Karpas-422 (cell line): ENCODE data around the gene LYZL4. TPM values are rescaled to one million over a fixed set of nuclear protein-coding genes. Genes with fewer than 3 reads are reported as not detected.

Source experiments
- DNase-seq: peaks from one replicate; pipeline ENCODE4 v3.0.0-alpha.2; 2015
- H2AFZ ChIP-seq: fragments of 200-600 bp; sonication (generic); 2 replicates; pipeline ENCODE4 v1.6.1; 2014; ENCODE audit warnings: antibody characterized with exemption, low read length, mixed read lengths
- H3K27ac ChIP-seq: fragments of 200-600 bp; sonication (generic); 2 replicates; pipeline ENCODE4 v1.5.1; 2014; ENCODE audit warnings: mild to moderate bottlenecking, low read length, moderate library complexity
- H3K27me3 ChIP-seq: fragments of 200-600 bp; sonication (generic); 2 replicates; pipeline ENCODE4 v1.6.1; 2014; ENCODE audit warnings: low read length, mixed read lengths
- H3K36me3 ChIP-seq: fragments of 200-600 bp; sonication (generic); 2 replicates; pipeline ENCODE4 v1.6.1; 2014; ENCODE audit warnings: low read length, mixed read lengths; ENCODE audit not compliant: insufficient read depth
- H3K4me1 ChIP-seq: fragments of 200-600 bp; sonication (generic); 2 replicates; pipeline ENCODE4 v1.6.1; 2014; ENCODE audit warnings: mild to moderate bottlenecking, low read length, mixed read lengths
- H3K4me2 ChIP-seq: fragments of 200-600 bp; sonication (generic); 2 replicates; pipeline ENCODE4 v1.6.1; 2014; ENCODE audit warnings: low read length, low read depth, mild to moderate bottlenecking; ENCODE audit not compliant: poor library complexity, severe bottlenecking
- H3K4me3 ChIP-seq: fragments of 200-600 bp; sonication (generic); 2 replicates; pipeline ENCODE4 v1.5.1; 2014; ENCODE audit warnings: mild to moderate bottlenecking, antibody characterized with exemption, low read length, mixed read lengths
- H3K79me2 ChIP-seq: fragments of 200-600 bp; sonication (generic); 2 replicates; pipeline ENCODE4 v1.6.1; 2014; ENCODE audit warnings: mild to moderate bottlenecking, low read length, mixed read lengths
- H3K9ac ChIP-seq: fragments of 200-600 bp; sonication (generic); 2 replicates; pipeline ENCODE4 v1.6.0; 2014; ENCODE audit warnings: low read length
- H3K9me2 ChIP-seq: fragments of 200-600 bp; sonication (generic), shearing (Covaris generic); replicated peaks from 2 replicates; pipeline ENCODE4 v1.6.0; 2014; ENCODE audit warnings: mild to moderate bottlenecking, low read length, moderate library complexity; ENCODE audit not compliant: insufficient read depth
- H3K9me3 ChIP-seq: fragments of 300-700, 200-600 bp; sonication (generic); 2 replicates; pipeline ENCODE4 v1.6.1; 2014; ENCODE audit warnings: low read length, mixed read lengths
- H4K20me1 ChIP-seq: fragments of 200-600 bp; sonication (generic); 2 replicates; pipeline ENCODE4 v1.6.1; 2014; ENCODE audit warnings: mild to moderate bottlenecking, antibody characterized with exemption, low read length, low read depth; ENCODE audit not compliant: insufficient read depth
- total RNA-seq: library from RNA; depleted of rRNA; stranded (reverse); fragments of >200 nt; shearing (Covaris generic); gene quantifications from 2 replicates; pipeline ENCODE4 v1.2.3, GENCODE V29; 2014; ENCODE audit warnings: low replicate concordance

Gene LYZL4
- total RNA-seq, 1 experiment from 2014 or later: not detected

GRCh38 chr3:42438193-42438592 lies 27.8 kb upstream of the LYZL4 start:
- DNase-seq: peak; percentile 71
- no peaks in the 10 kb centered on the region for H3K27me3 ChIP-seq
- peaks cover 3% of the 10 kb centered on the region for H3K9me3 ChIP-seq
- no peak overlapping the region for H3K4me3 ChIP-seq
- no peak overlapping the region for H2AFZ ChIP-seq
- no peaks in the 10 kb centered on the region for H3K9me2 ChIP-seq
- H3K27ac ChIP-seq: no peak overlapping the region
- H3K4me2 ChIP-seq: no peak overlapping the region
- H3K9ac ChIP-seq: no peak overlapping the region
- H4K20me1 ChIP-seq: no peaks in the 10 kb centered on the region
- H3K79me2 ChIP-seq: no peaks in the 10 kb centered on the region
- H3K36me3 ChIP-seq: no peaks in the 10 kb centered on the region
- H3K4me1 ChIP-seq: peaks cover 8% of the 10 kb centered on the region

DNA sequence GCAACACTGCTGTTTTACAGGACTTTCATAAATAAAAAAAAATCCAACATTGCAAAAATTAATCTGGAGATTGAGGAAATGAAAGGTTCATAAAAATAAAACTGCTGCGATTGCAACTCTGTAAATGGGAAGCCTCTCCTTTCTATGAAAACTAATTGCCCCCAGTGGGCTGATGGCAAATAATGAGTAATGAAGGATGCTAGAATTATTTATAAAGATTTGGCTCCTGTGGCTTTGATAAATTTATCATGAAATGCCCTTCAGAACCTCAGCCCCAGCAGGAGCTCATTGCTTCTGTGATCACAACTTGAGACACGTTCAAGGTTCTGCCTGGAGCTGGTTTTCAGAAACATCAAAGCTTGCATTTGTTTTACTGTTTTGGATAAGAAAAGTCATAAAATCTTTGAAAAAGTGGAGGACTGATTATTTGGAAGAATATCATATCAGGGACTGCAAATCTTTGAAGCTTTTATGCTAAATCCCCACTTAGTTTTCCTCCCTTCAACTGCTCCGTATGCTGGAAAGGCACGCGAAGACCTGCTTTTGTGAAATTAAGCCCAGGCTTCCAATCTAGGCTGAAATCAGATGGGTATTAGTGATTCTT lies 24.5 kb upstream of the LYZL4 start:
- no peak overlapping the region for H3K9ac ChIP-seq
- peaks cover 11% of the 10 kb centered on the region for H3K9me3 ChIP-seq
- H3K4me3 ChIP-seq: no peak overlapping the region
- no peak overlapping the region for H3K27ac ChIP-seq
- H4K20me1 ChIP-seq: no peaks in the 10 kb centered on the region
- no peak overlapping the region for H3K4me2 ChIP-seq
- H2AFZ ChIP-seq: no peak overlapping the region
- no peaks in the 10 kb centered on the region for H3K9me2 ChIP-seq
- H3K36me3 ChIP-seq: no peaks in the 10 kb centered on the region
- peaks cover 8% of the 10 kb centered on the region for H3K4me1 ChIP-seq
- H3K79me2 ChIP-seq: no peaks in the 10 kb centered on the region
- DNase-seq: no peak
- no peaks in the 10 kb centered on the region for H3K27me3 ChIP-seq

- Histone ChIP-seq H3K9me3 (peaks cover 11% of the 10 kb centered on the region), H3K4me2 (no peak overlapping the region), H4K20me1 (no peaks in the 10 kb centered on the region), H2AFZ (no peak overlapping the region), H3K79me2 (no peaks in the 10 kb centered on the region), H3K9me2 (no peaks in the 10 kb centered on the region), H3K4me1 (no peaks in the 10 kb centered on the region), H3K27ac (no peak overlapping the region), H3K4me3 (no peak overlapping the region), H3K9ac (no peak overlapping the region), H3K36me3 (no peaks in the 10 kb centered on the region), H3K27me3 (no peaks in the 10 kb centered on the region)
- DNase-seq: no peak
These were observed 22.1 kb upstream of the LYZL4 start for GRCh38 chr3:42432485-42432884.

- Histone ChIP-seq H3K27me3 (no peaks in the 10 kb centered on the region), H3K9ac (no peak overlapping the region), H3K36me3 (no peaks in the 10 kb centered on the region), H3K4me2 (no peak overlapping the region), H3K4me1 (no peaks in the 10 kb centered on the region), H3K4me3 (no peak overlapping the region), H3K9me3 (peaks cover 11% of the 10 kb centered on the region), H4K20me1 (no peaks in the 10 kb centered on the region), H2AFZ (no peak overlapping the region), H3K27ac (no peak overlapping the region), H3K9me2 (no peaks in the 10 kb centered on the region), H3K79me2 (no peaks in the 10 kb centered on the region)
- DNase-seq: no peak
These were observed 20.5 kb upstream of the LYZL4 start for GRCh38 chr3:42430781-42431532.

DNA sequence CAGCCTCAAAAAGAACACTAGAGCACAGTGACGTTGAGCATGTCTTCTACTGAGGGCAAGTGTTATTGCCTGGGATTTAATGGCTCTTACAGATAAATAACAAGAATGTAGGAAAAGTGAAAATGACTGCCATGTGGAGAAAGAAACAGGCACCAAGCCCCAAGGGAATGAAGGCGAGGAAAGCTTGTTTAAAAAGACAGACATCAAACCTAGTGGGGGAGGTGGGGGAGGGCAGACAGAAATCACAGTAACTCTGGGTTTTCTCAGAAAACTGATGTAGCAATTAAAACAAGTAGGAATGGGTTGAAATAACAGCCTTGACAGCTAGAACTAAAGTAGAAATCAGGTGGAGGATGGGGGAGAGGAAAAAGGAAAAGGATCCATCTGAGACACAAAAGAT lies 18.4 kb upstream of the LYZL4 start:
- no peak for DNase-seq
- Histone ChIP-seq H3K27me3 (no peaks in the 10 kb centered on the region), H3K9ac (no peak overlapping the region)

GRCh38 chr3:42425736-42426407 lies 15.5 kb upstream of the LYZL4 start:
- Histone ChIP-seq H3K4me2 (no peak overlapping the region), H3K4me3 (no peak overlapping the region), H3K9me2 (no peaks in the 10 kb centered on the region), H3K4me1 (no peaks in the 10 kb centered on the region), H3K36me3 (no peaks in the 10 kb centered on the region), H4K20me1 (no peaks in the 10 kb centered on the region), H3K9me3 (no peaks in the 10 kb centered on the region), H3K79me2 (no peaks in the 10 kb centered on the region), H3K27me3 (no peaks in the 10 kb centered on the region), H3K9ac (no peak overlapping the region), H2AFZ (no peak overlapping the region), H3K27ac (no peak overlapping the region)
- no peak for DNase-seq

More for the DNA sequence above, 18.4 kb upstream of the LYZL4 start:
- Histone ChIP-seq H3K4me3 (no peak overlapping the region), H3K4me2 (no peak overlapping the region), H3K36me3 (no peaks in the 10 kb centered on the region), H3K79me2 (no peaks in the 10 kb centered on the region), H3K4me1 (no peaks in the 10 kb centered on the region), H3K9me2 (no peaks in the 10 kb centered on the region), H2AFZ (no peak overlapping the region), H3K27ac (no peak overlapping the region), H3K9me3 (peaks cover 11% of the 10 kb centered on the region), H4K20me1 (no peaks in the 10 kb centered on the region)

GRCh38 chr3:42424911-42425310 lies 14.5 kb upstream of the LYZL4 start:
- no peaks in the 10 kb centered on the region for H3K4me1 ChIP-seq
- no peaks in the 10 kb centered on the region for H3K79me2 ChIP-seq
- H3K27me3 ChIP-seq: no peaks in the 10 kb centered on the region
- no peak overlapping the region for H3K4me3 ChIP-seq
- no peaks in the 10 kb centered on the region for H3K9me2 ChIP-seq
- H2AFZ ChIP-seq: no peak overlapping the region
- no peaks in the 10 kb centered on the region for H4K20me1 ChIP-seq
- no peak for DNase-seq
- H3K9me3 ChIP-seq: no peaks in the 10 kb centered on the region
- H3K4me2 ChIP-seq: no peak overlapping the region
- no peak overlapping the region for H3K27ac ChIP-seq
- H3K36me3 ChIP-seq: no peaks in the 10 kb centered on the region
- H3K9ac ChIP-seq: no peak overlapping the region
